HG02884 (cell line): ENCODE results near the gene PROX2.
A peak's percentile ranks its signal among the peaks of the same experiment; 100 is the strongest.

Source experiments
- ATAC-seq: cut with Tn5 transposase; IDR thresholded peaks from one replicate; pipeline ENCODE4 v1.9.1; 2021; ENCODE audit warnings: mild to moderate bottlenecking, moderate library complexity; ENCODE audit not compliant: unreplicated experiment

The PROX2 gene

DNA sequence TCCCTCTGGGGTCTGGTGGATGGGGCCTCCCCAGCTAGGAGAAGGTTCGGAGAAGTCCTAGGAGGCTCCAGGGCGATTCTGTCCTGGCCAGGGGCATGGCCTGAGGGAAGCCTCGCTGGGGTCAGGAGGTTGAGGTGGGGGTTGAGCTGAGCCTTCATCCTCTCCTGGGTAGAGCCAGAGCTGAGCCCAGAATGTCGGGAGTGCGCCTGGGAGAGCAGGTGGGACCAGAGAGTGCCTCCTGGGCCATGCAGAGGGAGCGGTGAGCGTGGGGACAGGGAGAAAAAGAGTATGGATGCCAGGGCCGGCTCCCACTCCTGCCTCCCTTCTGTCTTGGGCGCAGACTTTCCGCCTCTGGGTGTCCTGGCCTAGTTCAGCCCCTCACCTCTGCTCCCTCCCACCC is 34.0 kb upstream of the PROX2 start:
- ATAC-seq: no peak

GRCh38 chr14:74909501-74909900 is 33.6 kb upstream of the PROX2 start:
- no peak for ATAC-seq

DNA sequence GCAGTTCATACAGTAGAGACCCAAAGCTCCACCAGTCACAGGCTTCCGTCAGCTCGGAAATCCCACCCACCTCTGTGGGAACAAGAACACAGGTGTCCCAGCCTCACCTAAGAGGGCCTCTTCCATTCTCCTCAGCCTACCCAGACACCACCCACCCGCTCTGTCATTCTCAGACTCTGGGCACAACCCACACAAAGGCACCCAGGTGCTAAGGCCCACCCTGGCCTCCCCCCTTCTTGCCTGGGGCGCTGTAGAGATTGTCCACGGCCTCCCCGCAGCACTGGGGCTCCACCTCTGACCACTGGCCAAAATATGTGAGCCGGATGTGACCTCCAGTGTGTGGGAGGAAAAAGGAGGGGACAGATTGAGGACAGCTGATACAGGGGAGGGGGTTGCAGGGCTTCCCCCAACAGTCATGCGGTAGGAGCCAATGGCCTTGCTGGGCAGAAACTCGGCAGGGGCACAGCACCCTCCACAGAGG is 33.0 kb upstream of the PROX2 start:
- no peak for ATAC-seq

- ATAC-seq: no peak
These were observed 31.8 kb upstream of the PROX2 start for GRCh38 chr14:74907744-74908143.

GRCh38 chr14:74906925-74907521 is 31.1 kb upstream of the PROX2 start:
- ATAC-seq: no peak

- no peak for ATAC-seq
These were observed 29.7 kb upstream of the PROX2 start for GRCh38 chr14:74905595-74906142.

- no peak for ATAC-seq
These were observed 28.9 kb upstream of the PROX2 start for GRCh38 chr14:74904635-74905503.

GRCh38 chr14:74902941-74903705 is 27.2 kb upstream of the PROX2 start:
- no peak for ATAC-seq

DNA sequence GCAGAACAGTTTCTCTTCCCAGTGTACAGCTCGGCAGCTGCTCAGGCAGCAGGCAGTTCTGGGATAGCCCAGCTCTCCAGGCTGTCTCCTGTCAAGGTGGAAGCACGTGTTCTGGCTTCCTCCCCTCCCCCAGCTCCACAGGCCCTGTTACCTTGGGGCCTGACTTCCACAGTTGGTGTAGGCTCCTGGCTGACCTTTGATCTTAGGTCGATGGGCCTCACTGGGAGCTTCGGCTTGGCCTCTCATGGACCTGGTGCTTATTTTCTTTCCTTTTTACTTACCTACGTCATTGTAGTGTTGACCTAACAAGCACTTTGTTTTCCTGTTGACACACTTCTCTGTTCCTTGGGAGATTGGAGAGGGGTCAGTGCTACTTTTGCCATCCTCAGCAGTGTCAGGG is 22.7 kb upstream of the PROX2 start:
- ATAC-seq: no peak

- ATAC-seq: no peak
These were observed 22.1 kb upstream of the PROX2 start for GRCh38 chr14:74898083-74898482.

- ATAC-seq: no peak
These were observed 21.7 kb upstream of the PROX2 start for GRCh38 chr14:74897642-74898041.

DNA sequence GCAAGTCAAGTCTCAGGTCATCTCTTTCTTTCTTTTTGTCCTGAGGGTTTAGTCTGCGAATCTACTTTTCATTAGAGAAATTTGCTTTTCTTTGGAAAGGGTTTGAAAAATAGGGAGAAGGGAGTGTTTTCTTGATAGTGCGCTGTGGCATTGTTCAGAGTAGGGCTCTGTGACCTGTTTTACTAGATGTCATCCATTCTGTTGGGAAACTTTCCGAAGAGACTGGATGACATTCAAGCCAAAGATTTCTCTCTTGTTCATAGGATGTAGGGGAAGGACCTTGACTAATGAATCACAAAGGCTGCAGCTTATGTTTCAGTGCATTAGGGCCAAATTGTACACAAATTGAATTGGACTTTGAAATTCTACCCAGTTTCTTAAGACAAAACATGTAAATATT is 20.5 kb upstream of the PROX2 start:
- no peak for ATAC-seq

DNA sequence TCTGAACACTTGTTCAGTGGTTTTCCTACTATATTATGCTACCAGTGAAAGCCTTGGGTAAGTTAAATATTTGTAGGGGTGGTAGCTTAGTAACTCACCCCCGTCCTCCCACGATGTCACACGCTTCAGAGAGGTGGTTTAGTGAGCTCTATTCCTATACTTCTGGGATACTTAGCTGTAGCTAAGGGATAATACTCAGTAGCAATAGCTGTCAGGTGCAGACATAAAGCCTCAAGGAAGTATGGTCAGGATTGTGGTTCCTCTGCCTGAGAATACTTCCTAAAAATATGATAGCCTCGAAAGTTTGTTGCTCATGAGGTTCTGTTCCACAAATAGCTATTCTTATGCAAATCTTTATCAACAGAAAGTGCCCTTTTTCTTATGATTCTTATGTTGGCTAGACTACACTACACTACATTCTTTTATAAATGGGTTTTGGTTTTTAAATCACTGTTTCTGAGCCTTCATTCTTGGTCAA is 17.7 kb upstream of the PROX2 start:
- peak; percentile 63 for ATAC-seq

DNA sequence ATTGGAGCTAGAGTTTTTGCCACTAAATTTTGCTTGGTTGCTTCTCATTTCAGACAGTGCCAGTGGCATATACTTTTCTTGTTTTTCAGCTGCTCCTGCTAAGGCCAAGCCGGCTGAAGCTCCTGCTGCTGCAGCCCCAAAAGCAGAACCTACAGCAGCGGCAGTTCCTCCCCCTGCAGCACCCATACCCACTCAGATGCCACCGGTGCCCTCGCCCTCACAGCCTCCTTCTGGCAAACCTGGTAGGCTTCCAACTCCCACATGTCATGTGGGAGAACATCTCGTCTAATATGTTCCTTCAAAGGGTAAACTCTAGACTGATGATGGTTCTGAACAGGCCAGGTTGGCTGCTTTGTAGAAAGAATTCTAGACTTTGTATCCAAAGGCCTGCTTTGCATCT is 16.8 kb upstream of the PROX2 start:
- no peak for ATAC-seq

GRCh38 chr14:74891870-74892269 is 15.9 kb upstream of the PROX2 start:
- no peak for ATAC-seq

- no peak for ATAC-seq
These were observed 14.3 kb upstream of the PROX2 start for GRCh38 chr14:74890262-74890661.

GRCh38 chr14:74888164-74889158 is 12.5 kb upstream of the PROX2 start:
- no peak for ATAC-seq

GRCh38 chr14:74886001-74886400 is 10.1 kb upstream of the PROX2 start:
- ATAC-seq: no peak

DNA sequence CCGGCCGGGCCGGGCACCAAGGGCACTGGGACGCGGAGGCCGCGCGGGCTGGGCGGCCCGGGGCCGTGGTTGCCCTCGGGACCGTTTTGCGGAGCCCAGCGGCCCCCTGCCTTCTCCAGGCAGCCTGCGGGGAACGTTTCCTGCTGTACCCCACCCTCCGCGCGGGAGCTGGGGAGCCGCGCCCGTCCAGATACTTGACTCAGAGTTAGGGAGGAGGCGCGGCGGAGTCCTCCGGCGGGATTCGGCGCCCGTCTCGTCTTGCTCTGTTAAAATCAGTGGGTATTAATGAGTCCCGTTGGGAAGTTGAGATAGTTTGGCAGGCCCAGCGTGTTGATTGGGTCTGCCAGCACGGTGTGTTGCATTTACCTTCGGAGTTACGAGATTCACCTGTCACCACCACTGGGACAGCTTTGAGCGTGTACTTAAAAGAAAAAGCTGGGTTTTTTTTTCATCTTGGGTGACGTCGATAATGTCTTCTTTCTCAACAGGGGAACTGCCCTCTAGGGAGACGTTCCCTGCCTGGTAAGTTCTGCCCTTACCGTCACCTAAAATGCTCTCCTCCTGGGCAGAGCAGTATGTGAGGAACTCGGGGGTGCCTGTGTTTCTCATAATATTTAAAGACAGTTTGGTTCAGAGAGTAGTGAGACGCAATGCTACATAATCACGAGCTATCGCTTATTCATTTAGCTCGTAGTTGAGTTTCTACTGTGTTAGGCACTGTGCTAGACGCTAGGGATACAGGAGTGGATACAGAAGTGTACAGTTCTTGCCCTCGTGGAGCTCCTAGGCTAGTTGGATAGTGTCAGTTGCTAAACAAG is 6.4 kb upstream of the PROX2 start:
- ATAC-seq: peak; percentile 35
